ENCODE data around the gene AFF4. TPM values are rescaled to one million over a fixed set of nuclear protein-coding genes. Genes with fewer than 3 reads are reported as not detected.

Gene AFF4
- total and polyA plus RNA-seq, 10 of the 15 experiments (the other 5 are each of a cell fraction or from before 2014, with no cell fraction given) = 1.1 to 20.2 (median 10.4) TPM

DNA sequence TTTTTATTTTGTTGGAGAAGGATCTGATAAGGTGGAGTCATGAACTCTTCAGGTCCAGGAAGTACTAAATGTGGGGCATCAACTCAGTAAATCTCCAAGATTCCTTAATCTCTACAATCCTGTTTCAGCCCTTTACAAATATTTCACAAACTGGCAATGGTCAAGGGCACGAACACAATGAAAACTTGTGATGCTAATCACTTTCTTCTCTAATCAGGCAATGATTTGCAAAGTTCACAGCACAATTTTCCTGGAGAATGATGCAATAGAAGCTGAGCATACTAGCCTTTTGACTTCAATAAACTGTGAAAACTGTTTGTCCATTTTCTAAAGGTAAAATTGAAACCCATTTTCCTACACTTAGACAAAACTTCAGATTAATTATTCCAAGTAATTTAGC, 114.1 kb downstream of the AFF4 start (continued):
- no peak for TF ChIP-seq ZNF622 (IDR thresholded peaks at IDR 0.05)
- TF ChIP-seq RB1 (IDR thresholded peaks at IDR 0.05; ENCODE audit: borderline replicate concordance) = no peak
- no peak for TF ChIP-seq GABPA (IDR thresholded peaks at IDR 0.05; ENCODE audit: low read depth)

- Histone ChIP-seq H3K36me3 (ENCODE audit: control insufficient read depth in 2 of 2, insufficient read depth in 2 of 2, low read length in 1 of 2) (no peaks in the 10 kb centered on the region), H3K4me2 (ENCODE audit: control insufficient read depth, insufficient read depth) (no peak overlapping the region), H3K27ac (ENCODE audit: control insufficient read depth, insufficient read depth) (no peak overlapping the region), H3K9ac (ENCODE audit: control insufficient read depth, insufficient read depth, low read length) (no peak overlapping the region), H3K4me3 (no peak overlapping the region), H3K4me1 (ENCODE audit: control insufficient read depth, insufficient read depth, low read length) (no peaks in the 10 kb centered on the region), H3K27me3 (replicated peaks in 1 of 2; ENCODE audit: control insufficient read depth in 2 of 2, insufficient read depth in 2 of 2, low read length in 1 of 2) (no peaks in the 10 kb centered on the region), H4K20me1 (ENCODE audit: control insufficient read depth, insufficient read depth) (no peaks in the 10 kb centered on the region), H3K79me2 (ENCODE audit: control insufficient read depth, insufficient read depth, low read length) (no peaks in the 10 kb centered on the region), H2AFZ (ENCODE audit: control insufficient read depth, low read depth, low read length) (no peak overlapping the region), H3K9me3 (replicated peaks; ENCODE audit: control insufficient read depth, insufficient read depth, low read length) (no peaks in the 10 kb centered on the region)
- intact Hi-C loops (cut with micrococcal nuclease; ENCODE audit: unreplicated experiment) (no loop called here), in situ Hi-C loops (cut with MboI) (no loop called here)
- POLR2A ChIA-PET = no interaction called here
- ATAC-seq (no peak), DNase-seq (ENCODE audit: low read depth, low spot score) (no peak), FAIRE-seq (no peak)
- CTCF ChIA-PET = interaction anchor here (0.6 to 1.3 kb wide), 5 partner anchors 10 to 28 kb away, joined by 3 to 4 read pairs (median 3); no protein-coding TSS in a partner anchor
- no peak for TF ChIP-seq SMAD5 (IDR thresholded peaks at IDR 0.05; ENCODE audit: low read depth)
- SMC1A ChIA-PET (ENCODE audit: uncharacterized antibody, unreplicated experiment) = interaction anchor here (0.8 to 1.9 kb wide), 4 partner anchors 10 to 18 kb away, joined by 3 to 5 read pairs (median 4); partner anchors contain the start of genes GDF9 and UQCRQ
- 80% methylated on average over 8 of the region's 8 CpGs for whole genome bisulfite sequencing (ENCODE audit: insufficient coverage, insufficient replicate concordance, low lambda C conversion rate, missing lambda C conversion rate)
- BruUV-seq (replicated peaks) = no TSS peak
- RAD21 ChIA-PET (ENCODE audit: unreplicated experiment) = interaction anchor here (0.6 kb wide), 1 partner anchor 407 kb away, joined by 3 read pairs; no protein-coding TSS in a partner anchor
These were observed 115.2 kb downstream of the AFF4 start for GRCh38 chr5:132848270-132848669.

DNA sequence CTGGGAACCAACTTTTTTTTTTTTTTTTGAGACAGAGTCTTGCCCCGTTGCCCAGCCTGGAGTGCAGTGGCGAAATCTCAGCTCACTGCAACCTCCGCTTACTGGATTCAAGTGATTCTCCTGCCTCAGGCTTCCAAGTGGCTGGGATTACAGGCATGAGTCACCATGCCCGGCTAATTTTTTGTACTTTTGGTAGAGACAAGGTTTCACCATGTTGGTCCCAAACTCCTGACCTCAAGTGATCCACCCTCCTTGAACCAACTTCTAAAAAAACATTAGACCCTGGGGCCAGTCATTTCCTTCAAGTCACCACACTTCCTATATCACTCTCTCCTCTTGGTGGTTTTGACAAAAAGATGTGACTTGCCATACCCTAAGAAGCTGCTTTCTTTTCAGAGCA, 122.1 kb downstream of the AFF4 start:
- CTCF ChIA-PET = interaction anchor here (0.7 kb wide), 1 partner anchor 1567 kb away, joined by 3 read pairs; no protein-coding TSS in a partner anchor
- no peak overlapping the region for H3K9ac ChIP-seq (ENCODE audit: control insufficient read depth, insufficient read depth, low read length)
- no peak for FAIRE-seq

More for the DNA sequence above, 122.1 kb downstream of the AFF4 start:
- H3K27me3 ChIP-seq (replicated peaks in 1 of 2; ENCODE audit: control insufficient read depth in 2 of 2, insufficient read depth in 2 of 2, low read length in 1 of 2) = no peaks in the 10 kb centered on the region
- H4K20me1 ChIP-seq (ENCODE audit: control insufficient read depth, insufficient read depth) = no peaks in the 10 kb centered on the region
- H3K4me3 ChIP-seq = no peak overlapping the region
- WGBS (ENCODE audit: insufficient coverage, insufficient replicate concordance, low lambda C conversion rate, missing lambda C conversion rate) = 79% methylated on average over 4 of the region's 4 CpGs
- RAD21 ChIA-PET (ENCODE audit: unreplicated experiment) = interaction anchor here (1.5 kb wide), 1 partner anchor 22 kb away, joined by 3 read pairs; no protein-coding TSS in a partner anchor
- H3K9me3 ChIP-seq (replicated peaks; ENCODE audit: control insufficient read depth, insufficient read depth, low read length) = no peaks in the 10 kb centered on the region
- ATAC-seq = no peak
- POLR2A ChIA-PET = interaction anchor here (0.6 kb wide), 1 partner anchor 263 kb away, joined by 3 read pairs; no protein-coding TSS in a partner anchor
- H3K36me3 ChIP-seq (ENCODE audit: control insufficient read depth in 2 of 2, insufficient read depth in 2 of 2, low read length in 1 of 2) = no peaks in the 10 kb centered on the region
- H3K27ac ChIP-seq (ENCODE audit: control insufficient read depth, insufficient read depth) = no peak overlapping the region
- in situ Hi-C loops (cut with MboI) (no loop called here), intact Hi-C loops (cut with micrococcal nuclease; ENCODE audit: unreplicated experiment) (no loop called here)
- no TSS peak for BruUV-seq (replicated peaks)
- SMC1A ChIA-PET (ENCODE audit: uncharacterized antibody, unreplicated experiment) = interaction anchor here (1.0 kb wide), 1 partner anchor 202 kb away, joined by 4 read pairs; no protein-coding TSS in a partner anchor
- H2AFZ ChIP-seq (ENCODE audit: control insufficient read depth, low read depth, low read length) = no peak overlapping the region
- no peaks in the 10 kb centered on the region for H3K79me2 ChIP-seq (ENCODE audit: control insufficient read depth, insufficient read depth, low read length)
- no peak overlapping the region for H3K4me2 ChIP-seq (ENCODE audit: control insufficient read depth, insufficient read depth)
- TF ChIP-seq TBL1XR1 (IDR thresholded peaks at IDR 0.05; ENCODE audit: low read depth, low read length) = no peak
- no peak for TF ChIP-seq NFYA (IDR thresholded peaks at IDR 0.05; ENCODE audit: borderline replicate concordance, low read depth, low read length)
- TF ChIP-seq NR2F1 (conservative IDR thresholded peaks at IDR 0.05) = no peak
- no peak for TF ChIP-seq RBBP5 (conservative IDR thresholded peaks at IDR 0.05)
- no peak for TF ChIP-seq NR2C1 (IDR thresholded peaks at IDR 0.05)
- H3K4me1 ChIP-seq (ENCODE audit: control insufficient read depth, insufficient read depth, low read length) = no peaks in the 10 kb centered on the region
- no peak for DNase-seq (ENCODE audit: low read depth, low spot score)
